Activated CD4-positive, alpha-beta T cell treated with anti-CD3 and anti-CD28 coated beads, Interleukin-2, amount 50 U/mL, for 4 hours (primary cell): ENCODE results near the gene AQP12B.
"Not testable (repeated sequence)": the region's sequence is repeated elsewhere in the genome, so short reads cannot be mapped to it uniquely, and the experiment has no call there.

Experiments
- DNase-seq, 2 experiments: peaks; one replicate each; pipeline ENCODE4 v3.0.0-alpha.2; 2020

The AQP12B gene

DNA sequence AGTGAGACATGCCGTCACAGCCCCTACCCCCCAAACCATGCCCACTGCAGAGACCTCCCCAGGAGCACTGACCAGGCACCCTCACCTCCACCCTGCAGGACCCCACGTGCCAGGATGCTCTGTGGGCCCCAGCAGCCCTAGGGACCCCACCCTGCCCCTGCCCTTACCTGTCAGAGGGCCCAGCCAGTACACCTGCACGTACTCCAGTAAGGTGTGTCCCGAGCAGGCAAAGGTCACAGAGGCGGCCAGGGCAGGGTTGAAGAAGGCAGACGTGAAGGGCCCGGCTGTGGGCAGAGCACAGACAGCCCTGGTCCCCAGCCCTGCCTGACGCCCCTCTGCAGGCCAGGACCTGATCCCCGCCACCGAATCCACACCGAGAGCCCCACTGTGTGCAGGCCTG is 2.5 kb downstream of the AQP12B start:
- DNase-seq = not testable (repeated sequence)

DNA sequence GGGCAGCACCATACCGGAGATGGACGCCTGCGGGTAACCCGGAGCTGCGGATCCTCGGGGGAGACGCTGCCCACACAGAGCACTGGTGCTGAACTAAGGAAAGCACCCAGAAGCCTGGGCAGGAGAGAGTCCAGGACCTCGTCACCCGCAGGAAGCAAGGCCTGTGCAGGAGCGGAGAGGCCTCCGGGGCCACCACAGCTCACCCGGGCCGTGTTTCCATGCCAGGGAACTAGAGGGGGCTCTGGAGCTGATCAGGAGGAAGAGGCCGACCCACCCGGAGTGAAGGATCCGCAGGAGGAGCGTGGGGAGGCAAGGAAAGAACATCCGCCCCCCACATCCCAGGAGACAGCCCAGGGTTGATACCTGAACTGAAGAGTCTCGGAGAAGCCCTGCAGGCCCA is 3.8 kb downstream of the AQP12B start:
- not testable (repeated sequence) for DNase-seq

DNA sequence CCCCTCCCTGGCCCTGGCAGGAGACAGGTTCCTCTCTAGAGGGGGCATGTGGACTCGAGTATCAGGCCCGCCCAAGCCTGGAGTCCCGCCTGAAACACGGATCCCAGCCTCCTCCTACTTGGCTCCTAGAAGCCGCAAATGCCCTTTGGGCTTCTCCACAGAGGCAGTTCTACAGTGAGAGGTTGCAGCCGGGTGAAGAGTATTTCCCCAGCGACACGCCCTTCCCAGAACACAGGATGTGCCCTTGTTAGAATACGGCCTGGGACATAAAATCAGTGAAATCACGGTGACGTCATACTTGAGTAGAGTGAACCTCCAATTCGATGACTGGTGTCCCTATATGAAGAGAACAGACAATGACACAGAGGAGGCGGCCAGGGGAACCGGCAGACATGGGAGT is 4.6 kb downstream of the AQP12B start:
- DNase-seq = not testable (repeated sequence)

DNA sequence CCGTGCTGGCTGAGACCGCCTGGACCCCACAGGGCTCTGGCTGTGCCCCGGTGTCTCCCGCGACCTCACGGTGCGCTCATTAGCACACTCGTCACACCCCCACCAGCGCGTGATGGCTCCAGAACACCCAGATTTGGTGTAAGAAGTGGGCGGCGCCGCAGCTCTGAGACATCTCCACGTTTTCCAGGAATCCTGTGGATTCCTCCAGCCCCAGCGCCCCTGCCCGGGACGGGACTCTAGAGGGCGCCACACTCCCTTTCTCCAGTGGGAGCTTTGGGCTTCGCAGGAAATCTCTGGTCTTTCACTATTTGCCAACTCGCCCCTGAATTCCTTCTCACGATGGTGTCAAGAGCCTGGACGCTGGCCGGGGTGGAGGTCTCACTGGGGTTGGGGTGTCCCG is 7.3 kb downstream of the AQP12B start:
- DNase-seq = not testable (repeated sequence)

DNA sequence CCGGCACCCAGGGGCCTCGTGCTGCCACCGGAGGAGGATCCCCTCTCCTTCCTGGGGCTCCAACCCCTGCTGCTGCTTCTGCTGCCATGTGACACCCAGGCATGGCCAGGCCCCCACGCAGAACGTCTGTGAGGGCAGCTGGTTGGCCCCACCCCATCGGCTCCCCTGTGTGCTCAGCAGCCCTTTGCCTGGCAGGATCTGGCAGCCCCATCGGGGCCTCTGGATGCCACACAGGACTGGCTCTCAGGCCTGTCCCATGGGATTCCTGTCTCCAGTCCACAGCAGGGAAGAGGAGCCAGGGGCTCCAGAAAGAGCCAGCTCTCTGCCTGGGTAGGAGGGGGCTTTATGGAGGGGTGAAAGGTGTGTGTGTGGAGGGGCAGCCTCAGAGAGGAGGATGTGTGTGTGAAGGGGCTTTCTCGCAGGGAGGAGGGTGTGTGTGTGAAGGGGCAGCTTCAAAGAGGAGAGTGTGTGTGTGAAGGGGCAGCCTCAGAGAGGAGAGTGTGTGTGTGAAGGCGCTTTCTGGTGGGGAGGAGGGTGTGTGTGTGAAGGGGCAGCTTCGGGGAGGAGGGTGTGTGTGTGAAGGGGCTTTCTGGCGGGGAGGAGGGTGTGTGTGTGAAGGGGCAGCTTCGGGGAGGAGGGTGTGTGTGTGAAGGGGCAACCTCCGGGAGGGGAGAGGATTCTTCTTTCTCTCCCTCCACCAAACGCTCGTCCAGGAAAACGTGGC is 8.1 kb downstream of the AQP12B start:
- not testable (repeated sequence) for DNase-seq

DNA sequence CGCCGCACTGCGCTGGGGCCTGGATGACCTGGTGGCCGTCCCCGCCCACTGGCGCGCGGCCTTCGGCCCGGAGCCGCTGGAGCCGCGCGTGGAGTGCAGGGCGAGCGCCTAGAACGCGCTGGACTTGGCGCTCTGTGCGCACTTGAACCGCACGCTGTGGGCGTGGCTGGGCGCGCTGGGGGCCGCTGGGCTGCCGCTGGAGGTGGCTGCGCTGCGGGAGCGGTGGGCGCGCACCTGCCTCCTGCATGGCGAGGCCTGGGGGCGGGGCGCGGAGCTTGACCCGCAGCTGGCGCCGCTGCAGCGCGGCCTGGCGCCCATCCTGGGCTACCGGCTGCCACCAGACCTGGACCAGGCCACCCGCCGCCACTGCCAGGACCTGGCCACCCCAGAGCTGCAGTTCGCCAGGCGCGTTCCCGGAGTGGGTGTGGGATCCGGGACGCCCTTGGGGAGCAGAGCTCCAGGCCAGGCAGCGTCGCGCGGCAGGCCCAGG is 9.9 kb downstream of the AQP12B start:
- no peak for DNase-seq

DNA sequence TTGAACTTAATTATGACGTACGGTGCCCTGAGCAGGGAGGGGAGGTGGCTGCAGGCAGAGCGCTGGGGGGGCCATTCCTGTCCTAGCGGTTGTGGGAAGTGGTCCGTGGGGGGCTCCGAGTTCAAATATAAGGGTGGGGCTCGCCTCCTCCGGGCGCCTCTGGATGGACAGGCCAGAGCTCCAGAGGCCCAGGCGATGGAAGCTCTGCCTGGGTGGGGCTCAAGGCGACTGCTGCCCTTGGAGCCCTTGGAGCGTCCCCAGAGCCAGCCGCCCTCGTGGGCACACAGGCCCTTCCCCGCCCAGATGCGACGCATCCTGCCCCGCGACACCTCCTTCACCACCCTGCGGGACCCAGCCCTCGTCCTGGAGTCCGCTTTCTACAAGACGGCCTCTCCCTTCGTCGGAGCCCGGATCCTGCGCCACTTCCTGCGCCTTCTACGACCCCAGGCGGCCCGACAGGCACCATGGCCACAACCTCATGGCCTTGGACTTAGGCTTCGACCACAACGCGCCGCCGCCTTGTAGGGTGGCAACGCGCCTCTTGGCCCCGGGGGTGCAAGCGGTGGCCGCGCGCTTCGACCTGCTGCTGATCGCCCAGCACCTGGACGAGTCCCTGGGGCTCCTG is 10.5 kb downstream of the AQP12B start:
- DNase-seq = no peak

DNA sequence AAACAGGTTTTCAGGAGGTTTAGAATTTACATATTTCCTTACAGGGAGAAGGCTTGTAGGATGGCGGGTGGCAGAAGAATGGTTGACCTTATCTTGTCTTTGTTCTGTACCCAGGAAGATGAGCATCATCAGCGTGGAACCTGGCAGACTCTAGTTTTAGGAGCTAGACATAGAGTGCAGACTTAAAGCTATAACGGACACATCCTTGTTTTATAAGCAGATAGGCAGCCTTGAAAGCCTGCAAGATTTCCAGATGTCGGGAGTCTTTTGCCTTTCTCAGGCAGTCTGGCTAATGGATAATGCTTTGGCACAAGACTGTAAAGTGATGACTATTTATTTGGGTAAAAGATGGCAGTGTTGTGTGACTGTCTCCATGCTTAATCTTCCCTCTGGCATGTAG is 11.7 kb downstream of the AQP12B start:
- no peak for DNase-seq

DNA sequence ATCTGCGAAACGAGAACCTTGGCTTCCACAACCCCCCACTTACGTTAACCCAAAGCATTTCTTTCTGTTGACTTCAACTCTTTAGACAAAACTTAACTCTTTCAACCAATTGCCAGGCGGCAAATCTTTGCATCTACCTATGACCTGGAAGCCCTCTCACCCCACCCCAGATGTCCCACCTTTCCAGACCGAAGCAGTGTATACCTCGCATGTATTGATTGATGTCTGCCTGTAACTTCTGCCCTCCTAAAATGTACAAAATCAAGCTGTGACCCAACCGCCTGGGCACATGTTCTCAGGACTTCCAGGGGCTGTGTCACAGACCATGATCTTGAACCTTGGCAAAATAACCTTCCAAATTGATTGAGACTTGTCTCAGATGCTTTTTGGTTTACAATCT is 12.3 kb downstream of the AQP12B start:
- no peak for DNase-seq

DNA sequence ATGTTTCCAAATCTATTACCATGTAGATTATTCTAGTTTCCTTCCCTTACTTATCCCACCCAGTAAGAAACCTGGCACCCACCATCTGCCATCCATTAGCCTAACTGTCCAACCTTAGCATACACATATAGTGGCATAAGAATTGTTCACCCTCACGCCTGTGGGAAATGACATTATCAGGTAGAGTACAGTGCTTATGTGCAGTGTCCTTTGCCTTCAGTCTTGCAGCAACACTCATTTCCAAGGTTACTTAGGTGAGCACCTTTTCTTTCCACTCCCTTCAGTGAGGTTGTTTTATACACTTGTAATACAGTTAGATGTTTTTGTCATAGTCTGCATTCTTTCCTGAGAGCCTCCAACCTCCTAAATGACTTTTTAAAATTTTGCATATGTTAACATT is 18.1 kb downstream of the AQP12B start:
- DNase-seq = no peak

DNA sequence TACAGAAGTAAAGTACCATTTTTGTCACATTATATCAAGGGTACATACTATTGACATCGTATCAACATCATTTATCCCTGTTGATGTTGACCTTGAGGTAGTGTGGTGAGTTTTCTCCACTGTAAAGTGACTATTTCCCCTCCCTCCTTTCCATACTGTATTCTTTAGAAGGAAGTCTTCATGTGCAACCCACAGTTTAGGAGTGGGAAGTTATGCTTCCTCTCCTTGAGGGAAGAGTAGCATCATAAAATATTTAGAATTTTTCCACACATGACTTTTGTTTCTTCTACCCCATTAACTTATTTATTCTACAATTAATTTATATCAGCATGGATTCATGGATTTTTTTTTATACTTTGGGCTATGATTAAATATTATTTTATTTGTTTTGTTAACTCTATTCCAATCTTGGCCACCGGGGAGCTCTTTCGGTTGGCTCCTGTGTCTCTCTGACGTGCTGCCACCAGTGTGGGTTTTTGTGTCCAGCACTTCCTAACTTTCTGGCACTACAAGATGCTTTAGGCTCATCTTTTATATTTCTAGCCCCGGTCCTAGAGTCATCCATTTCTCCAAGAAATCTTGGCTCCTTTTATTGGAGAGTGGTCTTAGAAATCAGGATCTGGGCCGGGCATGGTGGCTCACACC is 19.0 kb downstream of the AQP12B start:
- DNase-seq = no peak

DNA sequence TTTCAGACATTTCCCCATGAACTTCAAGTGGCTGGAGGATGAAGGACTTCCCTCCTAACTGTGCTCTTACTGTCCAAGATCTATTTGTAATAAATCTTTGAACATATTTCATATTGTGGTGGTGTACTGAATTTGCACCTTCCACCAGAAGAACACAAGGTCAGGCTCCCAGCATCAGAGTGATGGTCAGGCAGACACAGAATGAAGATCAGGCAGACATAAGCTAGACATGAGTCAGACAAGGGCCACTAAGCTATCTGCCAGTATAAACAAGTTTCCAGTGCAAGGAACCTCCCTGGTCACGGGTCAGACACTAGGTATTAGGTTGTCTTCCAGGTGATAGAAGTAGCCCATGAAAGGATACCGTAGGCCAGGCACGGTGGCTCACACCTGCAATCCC is 20.0 kb downstream of the AQP12B start:
- DNase-seq = no peak

DNA sequence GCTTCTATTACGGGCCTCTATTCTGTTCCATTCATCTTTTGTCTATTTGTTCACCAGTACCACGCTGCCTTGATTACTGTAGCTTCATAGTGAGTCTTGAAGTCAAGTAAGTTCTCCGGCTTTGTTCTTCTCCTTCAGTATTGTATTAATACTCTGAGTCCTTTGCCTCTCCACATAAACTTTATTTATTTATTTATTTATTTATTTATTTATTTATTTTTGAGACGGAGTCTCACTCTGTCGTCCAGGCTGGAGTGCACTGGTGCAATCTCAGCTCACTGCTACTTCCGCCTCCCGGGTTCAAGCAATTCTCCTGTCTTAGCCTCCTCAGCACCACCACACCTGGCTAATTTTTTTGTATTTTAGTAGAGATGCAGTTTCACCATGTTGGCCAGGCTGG is 22.8 kb downstream of the AQP12B start:
- not testable (repeated sequence) for DNase-seq

DNA sequence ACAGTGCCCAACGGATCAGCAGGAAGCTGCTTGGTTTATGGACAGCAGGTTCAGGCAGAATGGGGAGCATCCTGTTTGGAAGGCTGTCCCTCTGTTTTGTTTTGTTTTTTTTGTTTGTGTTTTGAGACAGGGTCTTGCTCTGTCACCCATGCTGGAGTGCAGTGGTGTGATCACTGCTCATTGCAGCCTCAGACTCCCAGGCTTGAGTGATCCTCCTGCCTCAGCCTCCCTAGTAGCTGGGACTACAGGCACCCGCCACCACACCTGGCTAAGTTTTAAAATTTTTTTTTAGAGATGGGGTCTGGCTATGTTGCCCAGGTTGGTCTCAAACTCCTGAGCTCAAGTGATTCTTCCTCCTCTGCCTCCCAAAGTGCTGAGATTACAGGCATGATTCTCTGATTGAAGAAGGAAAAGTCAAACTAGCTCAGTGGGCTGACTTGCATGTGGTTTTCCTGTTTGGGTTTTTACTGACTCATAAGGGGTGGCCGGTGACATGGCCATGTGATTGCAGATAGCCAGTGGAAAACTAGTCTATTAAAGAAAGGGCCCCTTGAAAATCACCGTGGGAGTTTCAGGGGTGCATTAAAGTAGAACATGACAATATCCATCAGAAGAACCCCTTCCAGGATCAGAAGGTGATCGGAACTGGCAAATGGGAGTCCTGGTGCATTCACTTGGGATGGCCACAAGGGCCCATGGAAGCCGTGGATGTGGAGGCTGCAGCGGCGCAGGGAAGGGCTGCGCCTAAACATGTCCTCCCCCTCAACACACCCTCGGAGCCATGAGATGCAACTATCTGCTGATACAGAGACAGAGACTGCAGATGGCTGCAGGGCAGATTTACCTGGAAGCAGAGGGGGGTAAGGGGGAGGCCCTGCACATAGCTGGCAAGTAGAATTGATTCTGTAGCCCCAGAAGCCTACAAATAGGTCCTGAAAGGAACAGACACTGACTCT is 26.5 kb downstream of the AQP12B start:
- DNase-seq = no peak

DNA sequence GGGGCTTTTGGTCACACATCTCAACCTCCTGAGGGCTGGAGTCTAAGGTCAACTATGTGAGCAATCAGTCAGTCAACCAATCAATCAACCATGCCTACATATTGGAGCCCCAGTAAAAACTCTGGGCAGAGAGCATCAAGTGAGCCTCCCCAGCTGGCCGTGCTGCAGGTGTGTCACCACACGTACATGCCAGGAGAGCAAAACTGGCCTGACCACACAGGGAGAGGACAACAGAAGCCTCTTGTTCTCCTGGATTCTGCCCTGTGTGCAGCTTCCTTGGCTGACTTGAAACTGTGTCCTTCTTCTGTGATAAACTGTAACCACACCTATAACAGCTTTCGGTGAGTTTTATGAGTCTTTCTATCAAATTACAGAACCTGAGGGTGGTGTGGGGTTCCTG is 31.5 kb downstream of the AQP12B start:
- DNase-seq = no peak

DNA sequence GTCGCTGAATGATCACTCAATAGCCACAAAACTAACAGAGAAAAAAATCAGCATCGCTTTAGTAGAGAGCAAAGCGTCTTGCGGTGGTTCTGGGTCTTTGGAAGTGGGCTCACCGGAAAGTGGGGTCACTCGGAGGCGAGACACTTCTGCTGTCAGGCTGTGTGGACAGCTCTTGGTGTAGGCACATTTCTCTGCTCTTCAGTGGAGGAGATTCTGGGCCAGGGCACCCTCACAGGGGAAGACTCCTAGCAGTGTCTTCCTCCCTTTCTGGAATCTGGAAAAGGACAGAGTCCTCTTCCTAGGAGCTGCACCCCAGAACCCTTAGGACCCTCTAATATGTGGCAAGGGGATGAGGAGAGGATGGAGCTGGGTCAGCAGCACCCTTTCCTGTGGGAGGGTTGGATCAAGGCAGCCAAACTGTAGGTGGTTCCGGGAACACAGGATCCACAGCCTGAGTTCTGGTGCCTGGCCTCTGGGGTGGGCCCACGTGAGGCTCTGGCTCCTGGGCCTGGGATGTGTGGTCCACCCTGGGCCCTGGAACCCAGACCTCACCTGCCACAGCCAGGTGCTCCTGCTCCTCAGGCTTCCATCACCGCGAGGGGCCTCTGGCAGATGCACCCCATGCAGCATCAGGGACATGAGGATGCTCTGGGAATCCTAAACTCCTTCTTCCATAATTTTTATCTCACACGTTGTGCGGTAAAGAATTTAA is 32.3 kb downstream of the AQP12B start:
- DNase-seq = no peak

DNA sequence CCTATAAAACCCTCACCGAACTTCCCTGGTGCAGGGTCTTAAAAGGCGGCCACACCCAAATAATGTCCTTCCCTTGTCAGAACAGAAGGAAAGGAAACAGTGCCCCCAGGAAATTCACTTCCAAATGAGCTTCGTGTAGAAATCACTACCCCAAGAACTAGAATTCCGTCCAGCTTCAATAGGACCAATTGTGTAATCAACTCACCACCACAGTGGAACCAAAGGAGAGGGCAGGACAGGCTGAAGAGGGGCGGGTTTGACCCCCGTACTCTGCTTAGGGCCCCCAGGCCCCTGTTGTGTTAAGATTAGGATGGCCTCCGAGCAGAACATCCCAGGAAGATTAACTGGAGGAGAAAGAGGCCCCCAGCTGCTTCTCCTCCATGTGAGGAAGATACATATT is 33.4 kb downstream of the AQP12B start:
- no peak for DNase-seq

DNA sequence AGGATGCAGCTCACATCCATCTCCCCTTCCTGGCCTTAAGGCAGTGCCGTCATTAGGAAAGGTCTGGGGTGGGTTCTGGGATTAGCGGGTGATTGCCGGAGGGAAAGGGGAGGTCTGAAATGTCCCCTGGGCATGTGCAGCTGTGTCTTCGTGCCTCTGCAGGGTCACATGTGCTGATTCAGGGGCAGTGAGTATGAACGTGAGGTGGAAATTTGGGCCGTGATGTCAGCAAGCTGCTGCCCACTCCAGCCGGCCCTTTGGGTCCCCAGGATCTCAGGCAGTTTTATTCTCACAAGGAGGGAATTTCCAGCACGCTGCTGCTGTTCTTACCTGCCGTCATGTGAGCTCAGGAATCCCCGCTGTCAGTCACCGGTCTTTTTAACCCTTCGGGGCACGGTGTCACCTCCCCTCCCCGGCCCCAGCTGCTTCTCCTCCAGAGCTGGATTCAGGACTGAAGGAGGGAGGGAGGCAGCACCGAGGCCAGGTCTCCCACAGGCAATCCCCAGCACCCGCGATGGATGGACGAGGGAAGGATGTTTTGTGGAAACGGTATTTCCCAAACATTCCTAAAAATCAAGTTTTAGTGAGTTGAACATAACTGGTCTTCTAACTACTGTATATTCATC is 33.9 kb downstream of the AQP12B start:
- DNase-seq = no peak

DNA sequence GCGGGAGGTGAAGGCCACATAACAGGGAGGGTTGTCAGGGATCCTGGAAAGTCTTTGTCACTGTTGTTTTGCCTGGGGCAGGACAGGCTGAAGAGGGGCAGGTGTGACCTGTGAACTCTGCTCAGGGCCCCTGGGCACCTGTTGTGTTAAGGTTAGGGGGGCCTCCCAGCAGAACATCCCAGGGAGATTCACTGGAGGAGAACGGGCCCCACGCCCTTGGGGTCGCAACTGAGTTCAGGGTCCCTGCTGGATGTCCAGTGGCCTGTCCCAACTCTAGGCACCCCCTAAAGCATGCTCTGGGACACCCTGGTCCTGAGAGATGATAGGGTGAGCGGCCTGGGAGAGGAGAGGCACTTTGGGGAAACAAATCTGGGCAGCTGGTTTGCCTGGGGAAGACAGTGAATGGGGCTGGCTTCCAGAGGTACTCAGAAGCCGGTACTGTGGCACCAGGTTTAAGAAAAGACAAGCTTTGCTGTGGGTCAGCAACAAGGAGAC is 34.5 kb downstream of the AQP12B start:
- no peak for DNase-seq

DNA sequence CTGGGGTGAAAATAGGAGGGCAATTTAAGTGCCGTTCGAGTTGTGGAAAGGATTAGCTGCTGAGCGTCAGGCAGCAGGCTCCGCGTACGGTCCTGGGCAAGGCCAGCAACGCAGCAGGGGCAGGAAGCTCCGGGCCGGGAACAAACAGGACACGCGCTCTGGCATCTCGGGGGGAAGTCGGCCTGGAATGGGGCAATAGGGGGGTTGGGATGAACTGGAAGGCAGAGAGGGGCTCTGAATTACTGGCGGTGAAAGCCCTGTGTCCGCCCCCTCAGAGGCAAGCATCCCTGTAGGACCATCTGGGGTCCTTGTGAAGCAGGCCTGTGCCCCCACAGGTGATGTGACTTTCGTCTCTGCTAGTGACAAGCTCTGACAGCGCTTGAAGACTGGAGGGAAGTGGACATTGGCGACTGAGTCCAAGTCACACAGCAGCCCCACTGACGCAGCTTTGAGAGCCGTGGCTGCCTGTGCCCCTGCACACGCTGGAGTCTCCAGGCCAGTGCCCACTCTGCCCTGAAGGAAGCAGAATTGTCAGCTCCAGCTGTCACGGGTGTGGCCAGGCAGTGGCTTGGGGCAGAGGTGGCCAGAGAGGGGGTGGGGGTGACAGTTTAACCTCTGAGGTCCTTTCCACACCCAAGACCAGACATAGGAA is 35.1 kb downstream of the AQP12B start:
- no peak for DNase-seq

DNA sequence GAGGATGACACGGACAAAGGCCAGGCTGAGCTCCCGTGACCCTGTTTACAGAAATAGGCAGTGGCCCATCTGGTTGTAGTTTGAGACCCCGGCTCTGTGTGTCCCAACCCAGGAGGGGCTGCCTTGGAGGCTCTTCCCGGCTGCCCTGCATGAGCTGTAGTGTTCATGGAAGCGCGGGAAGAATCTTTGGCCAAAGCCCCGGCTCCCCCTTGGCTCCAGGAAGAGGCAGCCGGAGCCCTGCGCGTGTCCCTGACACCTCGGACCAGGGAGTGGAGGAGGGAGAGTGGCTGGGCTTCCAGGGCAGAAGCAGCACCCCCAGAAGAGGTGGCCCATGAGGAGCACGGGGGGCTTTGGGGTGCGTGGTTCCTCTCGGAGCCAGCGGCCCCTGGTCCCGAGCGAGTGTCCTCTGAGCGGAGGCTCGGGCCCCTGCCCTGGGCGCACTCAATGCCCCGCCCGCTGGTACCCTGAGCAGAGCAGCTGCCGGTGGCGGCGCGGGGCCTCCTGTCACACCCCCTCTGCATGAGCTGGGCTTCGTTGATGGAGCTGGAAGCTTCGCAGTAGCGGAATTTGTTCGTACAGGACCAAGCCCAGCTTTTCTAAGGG is 35.7 kb downstream of the AQP12B start:
- DNase-seq = no peak
